Neural cell (in vitro differentiated cells): ENCODE data around the gene TOMM20.

Experiments
- EZH2 ChIP-seq: fragments of 200-600, 300-800 bp; shearing (Covaris generic), sonication (generic); IDR thresholded peaks from 2 replicates; pipeline ENCODE4 v1.6.1; 2014; ENCODE audit warnings: antibody characterized with exemption, low read length, borderline replicate concordance, mild to moderate bottlenecking; ENCODE audit not compliant: insufficient read depth, poor library complexity, severe bottlenecking
- RAD21 ChIP-seq: fragments of 450-650 bp; conservative IDR thresholded peaks from 2 replicates; pipeline ENCODE4 v1.6.1; 2014; ENCODE audit warnings: antibody characterized with exemption, mild to moderate bottlenecking, moderate library complexity
- TAF1 ChIP-seq: IDR thresholded peaks from 2 replicates; pipeline ENCODE4 v1.6.1; 2012; ENCODE audit warnings: low read depth
- TF ChIP-seq, protein P1 (sequence below): fragments of 450-650 bp; IDR thresholded peaks from 2 replicates; pipeline ENCODE4 v1.5.1; 2014; ENCODE audit warnings: antibody characterized with exemption, mild to moderate bottlenecking, moderate library complexity; ENCODE audit not compliant: poor library complexity, severe bottlenecking
- TF ChIP-seq, protein P2 (sequence below): IDR thresholded peaks from 2 replicates; pipeline ENCODE4 v1.6.1; 2012; ENCODE audit warnings: borderline replicate concordance

DNA sequence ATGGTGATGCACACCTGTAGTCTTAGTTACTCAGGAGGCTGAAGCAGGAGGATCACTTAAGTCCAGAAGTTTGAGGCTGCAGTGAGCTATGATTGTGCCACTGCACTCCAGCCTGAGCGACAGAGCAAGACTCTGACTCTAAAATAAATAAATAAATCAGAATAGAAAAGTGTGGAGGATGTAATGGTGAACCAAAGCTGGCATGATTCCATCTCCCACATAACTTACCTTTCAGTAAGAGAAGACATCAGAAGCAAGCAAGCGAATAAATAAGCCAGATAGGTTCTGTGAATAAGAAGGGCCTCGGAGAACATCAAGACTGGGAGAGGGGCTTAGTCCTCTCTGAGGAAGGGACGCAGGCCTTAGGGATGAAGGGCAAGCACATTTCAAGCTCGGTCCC is 59.5 kb downstream of the TOMM20 start:
- TF ChIP-seq, protein P1, sequence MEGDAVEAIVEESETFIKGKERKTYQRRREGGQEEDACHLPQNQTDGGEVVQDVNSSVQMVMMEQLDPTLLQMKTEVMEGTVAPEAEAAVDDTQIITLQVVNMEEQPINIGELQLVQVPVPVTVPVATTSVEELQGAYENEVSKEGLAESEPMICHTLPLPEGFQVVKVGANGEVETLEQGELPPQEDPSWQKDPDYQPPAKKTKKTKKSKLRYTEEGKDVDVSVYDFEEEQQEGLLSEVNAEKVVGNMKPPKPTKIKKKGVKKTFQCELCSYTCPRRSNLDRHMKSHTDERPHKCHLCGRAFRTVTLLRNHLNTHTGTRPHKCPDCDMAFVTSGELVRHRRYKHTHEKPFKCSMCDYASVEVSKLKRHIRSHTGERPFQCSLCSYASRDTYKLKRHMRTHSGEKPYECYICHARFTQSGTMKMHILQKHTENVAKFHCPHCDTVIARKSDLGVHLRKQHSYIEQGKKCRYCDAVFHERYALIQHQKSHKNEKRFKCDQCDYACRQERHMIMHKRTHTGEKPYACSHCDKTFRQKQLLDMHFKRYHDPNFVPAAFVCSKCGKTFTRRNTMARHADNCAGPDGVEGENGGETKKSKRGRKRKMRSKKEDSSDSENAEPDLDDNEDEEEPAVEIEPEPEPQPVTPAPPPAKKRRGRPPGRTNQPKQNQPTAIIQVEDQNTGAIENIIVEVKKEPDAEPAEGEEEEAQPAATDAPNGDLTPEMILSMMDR, result no peak
- TF ChIP-seq EZH2 (no peak), TAF1 (no peak), RAD21 (no peak)
- TF ChIP-seq, protein P2, sequence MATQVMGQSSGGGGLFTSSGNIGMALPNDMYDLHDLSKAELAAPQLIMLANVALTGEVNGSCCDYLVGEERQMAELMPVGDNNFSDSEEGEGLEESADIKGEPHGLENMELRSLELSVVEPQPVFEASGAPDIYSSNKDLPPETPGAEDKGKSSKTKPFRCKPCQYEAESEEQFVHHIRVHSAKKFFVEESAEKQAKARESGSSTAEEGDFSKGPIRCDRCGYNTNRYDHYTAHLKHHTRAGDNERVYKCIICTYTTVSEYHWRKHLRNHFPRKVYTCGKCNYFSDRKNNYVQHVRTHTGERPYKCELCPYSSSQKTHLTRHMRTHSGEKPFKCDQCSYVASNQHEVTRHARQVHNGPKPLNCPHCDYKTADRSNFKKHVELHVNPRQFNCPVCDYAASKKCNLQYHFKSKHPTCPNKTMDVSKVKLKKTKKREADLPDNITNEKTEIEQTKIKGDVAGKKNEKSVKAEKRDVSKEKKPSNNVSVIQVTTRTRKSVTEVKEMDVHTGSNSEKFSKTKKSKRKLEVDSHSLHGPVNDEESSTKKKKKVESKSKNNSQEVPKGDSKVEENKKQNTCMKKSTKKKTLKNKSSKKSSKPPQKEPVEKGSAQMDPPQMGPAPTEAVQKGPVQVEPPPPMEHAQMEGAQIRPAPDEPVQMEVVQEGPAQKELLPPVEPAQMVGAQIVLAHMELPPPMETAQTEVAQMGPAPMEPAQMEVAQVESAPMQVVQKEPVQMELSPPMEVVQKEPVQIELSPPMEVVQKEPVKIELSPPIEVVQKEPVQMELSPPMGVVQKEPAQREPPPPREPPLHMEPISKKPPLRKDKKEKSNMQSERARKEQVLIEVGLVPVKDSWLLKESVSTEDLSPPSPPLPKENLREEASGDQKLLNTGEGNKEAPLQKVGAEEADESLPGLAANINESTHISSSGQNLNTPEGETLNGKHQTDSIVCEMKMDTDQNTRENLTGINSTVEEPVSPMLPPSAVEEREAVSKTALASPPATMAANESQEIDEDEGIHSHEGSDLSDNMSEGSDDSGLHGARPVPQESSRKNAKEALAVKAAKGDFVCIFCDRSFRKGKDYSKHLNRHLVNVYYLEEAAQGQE, result no peak
